Choroid plexus epithelial cell (primary cell): Measurements from ENCODE around the gene G3BP1.
"Not testable (repeated sequence)": the region's sequence is repeated elsewhere in the genome, so short reads cannot be mapped to it uniquely, and the experiment has no call there.

Experiments
- DNase-seq: peaks from one replicate; pipeline ENCODE4 v3.0.0-alpha.2; 2010; ENCODE audit warnings: low read depth
- H3K4me3 ChIP-seq: 2 replicates; pipeline ENCODE4 v1.5.1; 2011; ENCODE audit warnings: low read depth, mild to moderate bottlenecking, control low read depth, low read length, moderate library complexity
- TF ChIP-seq, protein P1 (sequence below): conservative IDR thresholded peaks from 2 replicates; pipeline ENCODE4 v1.5.1; 2011; ENCODE audit warnings: low read depth, mild to moderate bottlenecking, control low read depth, inconsistent platforms, low read length, moderate library complexity

Gene G3BP1

DNA sequence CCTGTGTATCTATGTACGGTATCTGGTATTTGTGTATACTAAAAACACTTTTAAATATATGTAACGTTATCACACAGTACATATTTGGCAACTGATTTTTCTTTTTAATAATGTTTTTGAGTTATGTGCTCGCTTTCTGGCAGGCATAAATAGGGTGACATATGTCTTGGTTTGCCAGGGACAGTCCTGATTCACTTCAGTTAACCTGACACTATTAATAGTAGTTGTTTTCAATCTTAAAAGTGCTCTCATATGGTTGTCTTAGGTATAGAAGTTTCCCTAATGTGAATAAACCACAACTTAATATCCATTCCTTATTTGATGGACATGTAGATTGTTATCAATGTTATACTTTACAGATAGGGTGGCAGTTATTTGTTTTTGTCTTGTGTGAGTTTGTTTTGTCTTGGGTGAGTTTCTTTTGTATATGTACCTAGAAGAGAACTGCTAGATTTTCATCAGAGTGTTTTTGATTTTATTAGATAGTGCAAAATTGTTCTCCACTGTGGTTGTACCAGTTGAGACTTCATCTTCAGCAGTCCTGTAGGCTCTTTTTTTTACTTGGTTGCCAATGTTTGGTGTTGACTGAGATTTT is 7.9 kb downstream of the G3BP1 start:
- TF ChIP-seq, protein P1, sequence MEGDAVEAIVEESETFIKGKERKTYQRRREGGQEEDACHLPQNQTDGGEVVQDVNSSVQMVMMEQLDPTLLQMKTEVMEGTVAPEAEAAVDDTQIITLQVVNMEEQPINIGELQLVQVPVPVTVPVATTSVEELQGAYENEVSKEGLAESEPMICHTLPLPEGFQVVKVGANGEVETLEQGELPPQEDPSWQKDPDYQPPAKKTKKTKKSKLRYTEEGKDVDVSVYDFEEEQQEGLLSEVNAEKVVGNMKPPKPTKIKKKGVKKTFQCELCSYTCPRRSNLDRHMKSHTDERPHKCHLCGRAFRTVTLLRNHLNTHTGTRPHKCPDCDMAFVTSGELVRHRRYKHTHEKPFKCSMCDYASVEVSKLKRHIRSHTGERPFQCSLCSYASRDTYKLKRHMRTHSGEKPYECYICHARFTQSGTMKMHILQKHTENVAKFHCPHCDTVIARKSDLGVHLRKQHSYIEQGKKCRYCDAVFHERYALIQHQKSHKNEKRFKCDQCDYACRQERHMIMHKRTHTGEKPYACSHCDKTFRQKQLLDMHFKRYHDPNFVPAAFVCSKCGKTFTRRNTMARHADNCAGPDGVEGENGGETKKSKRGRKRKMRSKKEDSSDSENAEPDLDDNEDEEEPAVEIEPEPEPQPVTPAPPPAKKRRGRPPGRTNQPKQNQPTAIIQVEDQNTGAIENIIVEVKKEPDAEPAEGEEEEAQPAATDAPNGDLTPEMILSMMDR, result no peak
- H3K4me3 ChIP-seq, result no peak overlapping the region
- no peak for DNase-seq

DNA sequence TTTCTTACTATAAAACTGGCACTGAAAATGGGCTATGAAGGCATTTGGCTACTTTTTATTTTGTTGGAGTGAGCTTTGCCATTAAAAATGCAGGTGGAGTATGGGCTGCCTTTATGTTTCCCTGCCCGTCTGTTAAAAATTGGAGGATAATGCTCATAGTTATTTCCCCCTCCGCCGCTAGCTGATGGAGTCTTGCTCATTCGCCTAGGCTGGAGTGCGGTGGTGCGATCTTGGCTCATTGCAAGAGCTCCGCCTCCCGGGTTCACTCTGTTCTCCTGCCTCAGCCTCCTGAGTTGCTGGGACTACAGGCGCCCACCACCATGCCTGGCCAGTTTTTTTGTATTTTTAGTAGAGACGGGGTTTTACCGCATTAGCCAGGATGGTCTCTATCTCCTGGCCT is 8.6 kb downstream of the G3BP1 start:
- TF ChIP-seq, protein P1, result no peak
- no peak overlapping the region for H3K4me3 ChIP-seq
- DNase-seq, result no peak

DNA sequence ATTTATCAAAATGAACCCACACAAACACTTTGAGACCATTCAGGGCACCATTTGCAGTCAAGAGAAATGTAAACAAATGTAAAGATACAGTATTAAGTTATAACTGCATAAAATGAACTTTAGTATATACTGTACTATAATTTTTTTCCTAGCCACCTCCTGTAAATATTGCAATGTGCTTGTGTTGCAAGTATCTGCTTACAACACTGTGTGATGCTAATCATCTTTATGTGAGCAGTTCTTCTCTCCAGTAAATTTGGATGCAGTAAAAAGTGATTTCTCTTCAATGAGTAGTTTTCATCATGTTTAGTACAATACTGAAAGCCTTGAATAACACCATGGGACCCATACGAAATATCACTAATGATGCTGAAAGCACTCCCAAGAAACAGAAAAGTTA is 9.4 kb downstream of the G3BP1 start:
- TF ChIP-seq, protein P1, result no peak
- no peak for DNase-seq
- no peak overlapping the region for H3K4me3 ChIP-seq

DNA sequence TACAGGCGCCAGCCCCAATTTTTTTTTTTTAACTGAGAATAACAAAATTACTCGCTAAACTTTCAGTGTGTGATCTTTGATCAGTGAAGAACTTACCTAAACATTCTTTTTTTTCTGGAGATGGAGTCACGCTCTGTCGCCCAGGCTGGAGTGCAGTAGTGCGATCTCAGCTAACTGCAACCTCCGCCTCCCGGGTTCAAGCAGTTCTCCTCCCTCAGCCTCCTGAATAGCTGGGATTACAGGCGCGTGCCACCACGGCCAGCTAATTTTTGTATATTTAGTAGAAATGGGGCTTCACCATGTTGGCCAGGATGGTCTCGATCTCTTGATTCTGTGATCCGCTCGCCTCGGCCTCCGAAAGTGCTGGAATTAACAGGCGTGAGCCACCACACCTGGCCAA is 11.9 kb downstream of the G3BP1 start:
- not testable (repeated sequence) for H3K4me3 ChIP-seq

DNA sequence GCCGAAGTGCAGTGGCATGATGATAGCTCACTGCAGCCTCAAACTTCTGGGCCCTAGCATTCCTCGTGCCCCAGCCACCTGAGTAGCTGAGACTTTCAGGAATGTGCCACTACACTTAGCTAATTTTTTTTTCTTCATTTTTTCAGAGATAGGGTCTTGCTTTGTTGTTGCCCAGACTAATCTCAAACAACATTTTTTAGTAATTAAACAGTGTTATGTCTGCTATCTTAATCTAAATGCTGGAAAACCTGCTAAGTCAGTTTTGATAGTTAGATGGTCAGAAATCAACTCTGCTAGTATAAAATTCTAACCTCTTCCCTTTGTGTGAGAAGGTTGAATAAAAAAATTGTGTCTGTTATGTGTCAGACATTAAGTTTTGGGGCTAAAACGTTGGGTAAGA is 12.4 kb downstream of the G3BP1 start:
- no peak for DNase-seq
- no peak overlapping the region for H3K4me3 ChIP-seq
- TF ChIP-seq, protein P1, result no peak

More for the DNA sequence above, 11.9 kb downstream of the G3BP1 start:
- not testable (repeated sequence) for DNase-seq

DNA sequence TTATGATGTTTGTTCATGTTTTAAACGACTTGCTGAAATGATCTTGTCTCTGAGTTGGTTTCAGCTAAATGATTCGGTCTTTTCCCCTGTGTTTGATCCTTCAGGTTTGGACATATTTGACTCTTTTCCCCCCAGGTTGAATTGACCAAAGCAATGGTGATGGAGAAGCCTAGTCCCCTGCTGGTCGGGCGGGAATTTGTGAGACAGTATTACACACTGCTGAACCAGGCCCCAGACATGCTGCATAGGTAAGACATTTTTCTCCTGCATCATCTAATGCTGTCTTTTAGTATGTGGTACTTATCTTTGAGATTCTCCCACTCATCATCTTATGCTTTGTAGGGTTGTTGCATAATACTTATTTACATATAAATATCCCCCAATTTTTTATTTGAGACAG is 14.7 kb downstream of the G3BP1 start:
- no peak overlapping the region for H3K4me3 ChIP-seq
- no peak for DNase-seq
- TF ChIP-seq, protein P1, result no peak

DNA sequence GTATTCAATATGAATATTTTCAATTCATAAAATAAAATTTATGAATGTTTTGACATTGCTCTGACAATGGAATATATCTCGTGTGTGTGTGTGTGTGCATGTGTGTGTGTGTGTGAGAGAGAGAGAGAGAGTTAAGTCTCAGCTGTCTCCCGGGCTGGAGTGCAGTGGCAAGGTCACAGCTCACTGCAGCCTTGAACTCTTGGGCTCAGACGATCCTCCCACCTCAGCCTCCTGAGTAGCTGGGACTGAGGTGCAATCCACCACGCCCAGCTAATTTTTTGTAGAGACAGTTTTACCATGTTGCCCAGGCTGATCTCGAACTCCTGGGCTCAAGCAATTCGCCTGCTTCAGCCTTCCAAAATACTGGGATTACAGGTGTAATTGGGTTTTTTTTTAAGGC is 16.1 kb downstream of the G3BP1 start:
- DNase-seq, result no peak
- TF ChIP-seq, protein P1, result no peak
- H3K4me3 ChIP-seq, result no peak overlapping the region
